ENCODE measurements around the gene ULK4.

GRCh38 chr3:41224120-41224806 is 737.6 kb downstream of the ULK4 start:
- no peak for TF ChIP-seq CTCF (IDR thresholded peaks at IDR 0.05)
- no peak for TF ChIP-seq POLR2A (IDR thresholded peaks at IDR 0.05)

Data from lower leg skin (tissue), 3 donors.